Calu3 (cell line): ENCODE data around the gene SMC5. TPM values are rescaled to one million over a fixed set of nuclear protein-coding genes. Genes with fewer than 3 reads are reported as not detected.

ENCODE experiments used
- BruUV-seq: library from RNA; stranded (reverse); fragments of 400-500 nt; replicated peaks from 2 replicates; lab custom pipeline; 2021; lab: Mats Ljungman, UMichigan
- CTCF ChIA-PET: fragments of 300-600 bp; sonication (Branson Sonifier 250); formaldehyde crosslinking; loops from one replicate; lab custom pipeline; 2022; ENCODE audit warnings: antibody characterized with exemption; lab: Charles Lee
- DNase-seq: peaks from one replicate; pipeline ENCODE4 v3.0.0; 2022
- H3K27ac Mint-ChIP-seq: one replicate; pipeline ENCODE4 v1.8.0; 2022; ENCODE audit warnings: mixed read lengths; ENCODE audit not compliant: unreplicated experiment
- H3K27me3 Mint-ChIP-seq: one replicate; pipeline ENCODE4 v1.8.0; 2022; ENCODE audit warnings: mixed read lengths; ENCODE audit not compliant: unreplicated experiment
- H3K36me3 Mint-ChIP-seq: one replicate; pipeline ENCODE4 v1.8.0; 2022; ENCODE audit warnings: mild to moderate bottlenecking, moderate library complexity, mixed read lengths; ENCODE audit not compliant: insufficient read depth, unreplicated experiment
- H3K4me1 Mint-ChIP-seq: one replicate; pipeline ENCODE4 v1.8.0; 2022; ENCODE audit warnings: mild to moderate bottlenecking, low read depth, mixed read lengths; ENCODE audit not compliant: unreplicated experiment
- H3K4me3 Mint-ChIP-seq: one replicate; pipeline ENCODE4 v1.8.0; 2022; ENCODE audit warnings: mild to moderate bottlenecking, low read depth, moderate library complexity, mixed read lengths; ENCODE audit not compliant: unreplicated experiment
- H3K9me3 Mint-ChIP-seq: one replicate; pipeline ENCODE4 v1.8.0; 2022; ENCODE audit warnings: low read depth, mixed read lengths; ENCODE audit not compliant: unreplicated experiment
- CTCF ChIP-seq: fragments of 200-600 bp; IDR thresholded peaks from one replicate; pipeline ENCODE4 v1.8.0; 2022; ENCODE audit warnings: antibody characterized with exemption; ENCODE audit not compliant: unreplicated experiment
- intact Hi-C: fragments of 100-400 bp; cut with micrococcal nuclease; formaldehyde crosslinking; loops from one replicate; pipeline ENCODE4 v1.10.0; 2022; ENCODE audit not compliant: unreplicated experiment
- total RNA-seq: library from RNA; stranded (reverse); gene quantifications from 2 replicates; pipeline ENCODE4 v1.2.3, GENCODE V29; 2022

The SMC5 gene
- total RNA-seq, 1 experiment from 2014 or later = 28.6 TPM

GRCh38 chr9:70259512-70259802 is 679 bp downstream of the SMC5 start:
- DNase-seq = no peak
- Mint-ChIP-seq H3K27ac (peak overlapping the region; percentile 94), H3K4me3 (peak overlapping the region; percentile 97), H3K9me3 (no peaks in the 10 kb centered on the region), H3K36me3 (peaks cover 62% of the 10 kb centered on the region), H3K27me3 (no peaks in the 10 kb centered on the region), H3K4me1 (peaks cover 40% of the 10 kb centered on the region)
- no TSS peak for BruUV-seq
- CTCF ChIA-PET = no interaction called here
- TF ChIP-seq CTCF = no peak
- intact Hi-C loops = loop anchor here (5.0 kb wide), 2 partner anchors 147 to 502 kb away; no protein-coding TSS in a partner anchor

DNA sequence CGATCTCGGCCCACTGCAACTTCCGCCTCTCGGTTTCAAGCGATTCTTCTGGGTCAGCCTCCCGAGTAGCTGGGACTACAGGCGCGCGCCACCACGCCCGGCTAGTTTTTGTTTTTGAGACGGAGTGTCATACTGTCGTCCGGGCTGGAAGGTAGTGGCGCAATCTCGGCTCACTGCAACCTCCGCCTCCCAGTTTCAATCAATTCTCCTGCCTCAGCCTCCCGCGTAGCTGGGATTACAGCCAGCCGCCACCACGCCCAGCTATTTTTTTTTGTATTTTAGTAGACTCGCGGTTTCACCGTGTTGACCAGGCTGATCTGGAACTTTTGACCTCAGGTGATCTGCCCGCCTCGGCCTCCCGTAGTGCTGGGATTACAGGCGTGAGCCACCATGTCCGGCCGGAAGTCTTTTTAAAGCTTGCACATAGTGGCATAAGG is 1.2 kb downstream of the SMC5 start:
- H3K36me3 Mint-ChIP-seq = peaks cover 66% of the 10 kb centered on the region
- H3K9me3 Mint-ChIP-seq = no peaks in the 10 kb centered on the region
- intact Hi-C loops = no loop called here
- H3K4me3 Mint-ChIP-seq = peak overlapping the region; percentile 97
- DNase-seq = peak; percentile 45
- peak overlapping the region; percentile 94 for H3K27ac Mint-ChIP-seq
- no TSS peak for BruUV-seq
- no peaks in the 10 kb centered on the region for H3K27me3 Mint-ChIP-seq
- CTCF ChIA-PET = no interaction called here
- peaks cover 40% of the 10 kb centered on the region for H3K4me1 Mint-ChIP-seq
- TF ChIP-seq CTCF = no peak

DNA sequence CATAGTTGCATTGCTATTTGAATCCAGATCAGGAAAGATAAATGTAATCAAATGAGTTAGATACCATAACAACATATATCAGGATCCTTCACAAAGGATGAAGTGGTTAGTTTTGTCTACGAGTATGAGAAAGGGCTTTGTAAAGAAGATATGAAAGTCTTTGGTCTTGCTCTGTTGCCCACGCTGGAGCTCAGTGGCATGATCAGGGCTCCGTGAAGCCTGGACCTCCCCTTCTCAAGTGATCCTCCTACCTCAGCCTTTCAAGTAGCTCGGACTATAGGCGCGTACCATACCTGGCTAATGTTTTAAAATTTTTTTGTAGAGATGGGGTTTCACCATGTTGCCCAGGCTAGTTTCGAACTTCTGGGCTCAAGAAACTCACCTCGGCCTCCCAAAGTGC is 1.8 kb downstream of the SMC5 start:
- Mint-ChIP-seq H3K4me3 (peak overlapping the region; percentile 97), H3K27ac (peak overlapping the region; percentile 94), H3K4me1 (peaks cover 40% of the 10 kb centered on the region), H3K9me3 (no peaks in the 10 kb centered on the region), H3K27me3 (no peaks in the 10 kb centered on the region), H3K36me3 (peaks cover 72% of the 10 kb centered on the region)
- no peak for TF ChIP-seq CTCF
- DNase-seq = no peak
- no TSS peak for BruUV-seq
- intact Hi-C loops = no loop called here
- CTCF ChIA-PET = no interaction called here

DNA sequence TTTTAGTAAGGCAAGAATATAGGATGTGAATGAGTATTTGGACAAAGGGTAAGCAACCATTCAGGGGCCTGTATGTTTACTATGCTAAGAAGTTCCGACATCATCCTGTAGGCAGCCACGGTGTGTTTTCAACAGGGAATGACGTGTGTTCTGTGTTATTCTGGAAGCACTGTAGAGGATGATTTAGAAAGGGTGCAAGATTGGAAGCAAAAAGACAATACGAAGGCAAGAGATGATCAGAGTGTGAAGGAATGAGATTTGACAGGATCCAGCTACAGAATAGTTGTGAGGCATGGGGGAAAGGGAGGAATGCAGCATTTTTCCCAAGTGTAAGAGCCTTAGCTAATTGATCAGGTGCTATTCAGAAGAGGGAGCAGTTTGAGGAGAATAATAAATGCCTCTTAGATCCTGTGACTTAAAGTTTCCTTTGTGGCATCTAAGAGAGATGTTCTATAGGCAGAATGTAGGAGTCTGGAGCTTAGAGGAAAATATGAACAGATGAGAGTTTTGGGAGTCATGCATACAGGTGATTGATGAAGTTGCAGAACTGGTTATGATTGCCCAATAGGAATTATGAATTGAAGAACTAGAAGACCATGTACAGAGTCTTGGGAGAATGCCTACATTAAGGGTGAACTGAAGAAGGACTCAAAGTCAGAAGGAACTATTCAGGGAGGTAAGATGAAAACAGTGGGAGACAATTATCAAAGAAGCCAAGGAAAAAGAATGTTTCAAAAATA is 2.5 kb downstream of the SMC5 start:
- H3K4me1 Mint-ChIP-seq = peaks cover 40% of the 10 kb centered on the region
- CTCF ChIA-PET = no interaction called here
- TF ChIP-seq CTCF = no peak
- no peak for DNase-seq
- peak overlapping the region; percentile 67 for H3K27ac Mint-ChIP-seq
- H3K9me3 Mint-ChIP-seq = no peaks in the 10 kb centered on the region
- peak overlapping the region; percentile 97 for H3K4me3 Mint-ChIP-seq
- intact Hi-C loops = no loop called here
- H3K27me3 Mint-ChIP-seq = no peaks in the 10 kb centered on the region
- no TSS peak for BruUV-seq
- H3K36me3 Mint-ChIP-seq = peaks cover 67% of the 10 kb centered on the region
